SH-SY5Y (cell line): Measurements from ENCODE around the gene SRSF6.

Experiments
- GATA2 ChIP-seq: IDR thresholded peaks from 2 replicates; pipeline ENCODE4 v1.6.1; 2011; ENCODE audit warnings: mild to moderate bottlenecking, low read depth, low read length
- GATA3 ChIP-seq: IDR thresholded peaks from 2 replicates; pipeline ENCODE4 v1.6.1; 2011; ENCODE audit warnings: low read depth, mild to moderate bottlenecking, low read length, moderate library complexity

- no peak for TF ChIP-seq GATA2
- no peak for TF ChIP-seq GATA3
Measured at GRCh38 chr20:43440531-43440930, 17.2 kb upstream of the SRSF6 start.
